HEK293T (cell line): Measurements from ENCODE around the gene ZNF19.

ENCODE experiments used
- ARNT ChIP-seq: fragments of 450-650 bp; IDR thresholded peaks from 2 replicates; pipeline ENCODE4 v1.6.1; 2017; ENCODE audit warnings: mild to moderate bottlenecking
- BHLHE40 ChIP-seq: fragments of 450-650 bp; IDR thresholded peaks from 2 replicates; pipeline ENCODE4 v1.6.1; 2016; ENCODE audit warnings: mild to moderate bottlenecking, moderate library complexity, borderline replicate concordance
- FOXA1 ChIP-seq: fragments of 450-650 bp; IDR thresholded peaks from 2 replicates; pipeline ENCODE4 v1.6.1; 2016; ENCODE audit warnings: mild to moderate bottlenecking
- FOXK2 ChIP-seq: fragments of 450-650 bp; IDR thresholded peaks from 2 replicates; pipeline ENCODE4 v1.6.1; 2016; ENCODE audit warnings: mild to moderate bottlenecking
- FOXM1 ChIP-seq: fragments of 450-650 bp; IDR thresholded peaks from 2 replicates; pipeline ENCODE4 v1.6.1; 2017; ENCODE audit warnings: mild to moderate bottlenecking, borderline replicate concordance
- HDGF ChIP-seq: fragments of 450-650 bp; IDR thresholded peaks from 2 replicates; pipeline ENCODE4 v1.6.1; 2017; ENCODE audit warnings: antibody characterized with exemption, borderline replicate concordance
- L3MBTL2 ChIP-seq: fragments of 450-650 bp; conservative IDR thresholded peaks from 2 replicates; pipeline ENCODE4 v1.6.1; 2016; ENCODE audit warnings: mild to moderate bottlenecking
- LEF1 ChIP-seq: fragments of 450-650 bp; IDR thresholded peaks from 2 replicates; pipeline ENCODE4 v1.6.1; 2017; ENCODE audit warnings: mild to moderate bottlenecking, borderline replicate concordance
- NFRKB ChIP-seq: fragments of 450-650 bp; IDR thresholded peaks from 2 replicates; pipeline ENCODE4 v1.6.1; 2016; ENCODE audit warnings: mild to moderate bottlenecking, moderate library complexity
- SP1 ChIP-seq: fragments of 450-650 bp; IDR thresholded peaks from 2 replicates; pipeline ENCODE4 v1.6.1; 2017
- SUZ12 ChIP-seq: fragments of 450-650 bp; IDR thresholded peaks from 2 replicates; pipeline ENCODE4 v1.6.1; 2016; ENCODE audit warnings: mild to moderate bottlenecking
- TF ChIP-seq, protein P1 (sequence below): fragments of 450-650 bp; IDR thresholded peaks from 2 replicates; pipeline ENCODE4 v1.6.1; 2016

GRCh38 chr16:71453036-71453435, 36.1 kb downstream of the ZNF19 start:
- TF ChIP-seq L3MBTL2 (no peak), FOXK2 (no peak), BHLHE40 (no peak), LEF1 (no peak), FOXA1 (no peak), FOXM1 (no peak), ARNT (no peak), NFRKB (no peak), SP1 (no peak), SUZ12 (no peak), HDGF (no peak)
- TF ChIP-seq, protein P1, sequence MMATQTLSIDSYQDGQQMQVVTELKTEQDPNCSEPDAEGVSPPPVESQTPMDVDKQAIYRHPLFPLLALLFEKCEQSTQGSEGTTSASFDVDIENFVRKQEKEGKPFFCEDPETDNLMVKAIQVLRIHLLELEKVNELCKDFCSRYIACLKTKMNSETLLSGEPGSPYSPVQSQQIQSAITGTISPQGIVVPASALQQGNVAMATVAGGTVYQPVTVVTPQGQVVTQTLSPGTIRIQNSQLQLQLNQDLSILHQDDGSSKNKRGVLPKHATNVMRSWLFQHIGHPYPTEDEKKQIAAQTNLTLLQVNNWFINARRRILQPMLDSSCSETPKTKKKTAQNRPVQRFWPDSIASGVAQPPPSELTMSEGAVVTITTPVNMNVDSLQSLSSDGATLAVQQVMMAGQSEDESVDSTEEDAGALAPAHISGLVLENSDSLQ = no peak
